Stimulated activated CD4-positive, alpha-beta T cell treated with anti-CD3 and anti-CD28 coated beads, Interleukin-12 subunit alpha, Interleukin-12 subunit beta, amount 100 ng/mL, for 24 hours (primary cell): Measurements from ENCODE around the gene ABCA10.

ENCODE experiments used
- DNase-seq, 2 experiments: peaks; one replicate each; pipeline ENCODE4 v3.0.0-alpha.2; 2020; ENCODE audit warnings: low read depth in 2 of 2

ABCA10 gene

DNA sequence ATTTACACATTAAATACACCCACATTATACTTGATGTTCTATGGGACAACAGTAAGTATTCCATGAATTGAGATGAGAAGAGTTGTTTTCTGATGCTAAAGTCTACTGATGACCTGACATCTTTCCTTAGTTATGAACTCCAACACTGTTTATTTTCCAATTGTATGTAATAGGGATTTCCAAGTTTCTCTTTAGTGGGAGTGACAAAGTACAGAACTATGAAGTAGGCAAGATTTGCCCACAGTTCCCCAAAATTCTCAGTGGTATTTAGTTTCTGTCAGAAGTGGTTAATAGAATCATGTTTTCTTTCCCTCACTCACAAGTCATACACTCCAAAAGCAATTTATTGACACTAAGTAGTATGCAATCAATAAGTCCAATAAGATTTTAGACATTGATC is 64.4 kb downstream of the ABCA10 start:
- DNase-seq, result no peak

DNA sequence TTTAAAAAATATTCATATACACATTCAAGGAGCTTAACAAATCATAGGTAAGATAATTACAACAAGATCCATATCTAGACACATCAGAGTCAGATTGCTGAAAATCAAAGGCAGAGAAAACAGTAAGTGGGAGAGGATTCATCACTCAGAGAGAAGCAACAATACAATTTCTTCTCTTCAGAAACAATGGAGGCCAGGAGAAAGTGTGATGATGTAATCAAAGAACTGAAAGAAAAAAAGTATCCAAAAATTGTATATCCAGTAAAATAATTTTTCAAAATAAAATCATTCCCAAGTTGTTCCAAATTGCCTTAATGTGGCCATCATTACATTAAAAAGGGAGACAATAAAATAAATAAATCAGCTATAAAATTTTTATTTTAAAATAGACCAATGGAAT is 69.2 kb downstream of the ABCA10 start:
- no peak for DNase-seq

DNA sequence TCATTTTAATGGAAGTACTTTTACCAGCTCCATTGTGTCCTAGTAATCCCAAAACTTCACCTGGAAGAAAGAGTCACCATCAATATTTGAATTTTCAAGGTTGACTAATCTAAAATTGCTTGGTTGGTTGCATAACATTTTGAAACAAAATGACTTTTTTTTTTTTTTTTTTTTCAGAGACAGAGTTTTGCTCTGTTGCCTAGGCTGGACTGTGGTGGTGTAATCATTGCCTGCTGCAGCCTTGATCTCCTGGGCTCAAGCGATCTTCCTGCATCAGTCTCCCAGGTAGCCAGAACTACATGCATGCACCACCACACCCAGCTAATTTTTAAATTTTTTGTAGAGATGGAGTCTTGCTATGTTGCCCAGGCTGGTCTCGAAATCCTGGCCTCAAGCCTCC is 74.4 kb downstream of the ABCA10 start:
- DNase-seq, result no peak

DNA sequence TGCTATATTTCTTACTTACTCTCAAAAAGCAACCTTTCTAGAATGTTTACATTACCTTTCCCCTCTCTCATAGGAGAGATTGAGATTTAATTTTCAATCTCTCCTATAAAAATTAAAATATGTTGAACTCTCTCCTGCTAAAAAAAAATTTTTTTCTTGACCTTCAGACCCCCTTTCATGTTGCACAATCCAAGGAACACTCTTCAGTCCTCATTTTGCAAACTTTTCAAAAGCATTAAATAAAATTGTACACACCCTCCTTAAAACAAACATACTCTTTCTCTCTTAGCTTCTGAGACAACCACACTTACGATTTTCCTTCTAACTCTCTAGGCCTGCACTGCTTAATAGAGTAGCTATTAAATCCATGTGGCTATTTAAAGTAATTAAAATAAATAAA is 78.3 kb downstream of the ABCA10 start:
- DNase-seq, result no peak

DNA sequence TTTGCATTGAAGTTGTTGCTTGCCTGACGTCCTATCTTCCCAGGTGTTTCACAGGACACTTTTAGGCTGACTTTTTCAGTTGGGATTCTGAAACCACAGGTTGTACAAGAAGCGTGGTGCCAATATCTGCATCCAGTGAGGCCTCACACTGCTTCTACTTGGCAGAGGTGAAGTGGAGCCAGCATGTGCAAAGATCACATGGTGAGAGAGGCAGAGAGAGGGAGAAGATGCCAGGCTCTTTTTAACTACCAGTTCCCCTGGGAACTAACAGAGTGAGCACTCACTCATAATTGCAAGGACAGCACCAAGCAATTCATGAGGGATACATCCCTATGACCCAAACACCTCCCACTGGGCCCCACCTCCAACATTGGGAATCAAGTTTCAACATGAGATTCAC is 81.2 kb downstream of the ABCA10 start:
- DNase-seq, result no peak

DNA sequence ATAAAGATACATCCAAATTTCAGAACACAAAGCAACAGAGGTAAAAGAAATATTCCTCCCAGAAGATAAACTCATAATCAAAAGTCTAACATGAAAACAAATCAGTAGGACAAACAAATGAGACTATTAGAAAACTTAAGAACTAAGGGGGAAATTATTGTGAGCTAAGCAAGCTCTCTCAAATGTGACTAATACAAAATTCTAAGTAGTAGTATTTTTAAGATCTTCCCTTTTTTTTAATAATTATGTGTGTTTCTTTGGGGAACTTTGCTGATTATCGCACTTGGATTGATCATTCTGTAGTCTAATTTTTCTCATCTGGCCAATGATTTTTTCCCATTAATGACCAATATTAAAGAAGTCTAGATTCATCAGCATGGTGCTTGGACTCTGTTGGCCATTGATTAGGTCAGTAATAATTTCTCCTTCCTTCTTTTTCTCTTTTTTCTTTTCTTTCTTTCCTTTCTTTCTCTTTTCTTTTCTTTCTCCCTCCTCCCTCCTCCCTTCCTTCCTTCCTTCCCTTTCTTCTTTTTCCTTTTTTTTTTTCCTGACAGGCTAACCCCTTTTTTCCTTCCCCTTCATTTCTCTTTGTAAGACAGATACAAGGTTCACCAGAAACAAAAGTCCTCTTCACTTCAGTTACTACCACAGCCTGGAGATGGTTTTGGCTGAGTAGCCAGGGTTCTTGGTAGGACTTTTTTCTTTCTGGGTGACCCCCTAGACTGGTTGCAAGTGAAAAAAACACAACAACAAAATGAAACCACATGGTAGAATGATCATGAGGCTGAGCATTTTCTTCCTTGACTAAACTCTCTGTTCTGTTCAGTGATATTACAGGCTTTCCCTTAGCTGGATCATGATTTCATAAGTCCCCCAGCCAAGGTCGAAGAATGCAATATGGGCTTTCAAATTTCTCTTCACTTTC is 84.0 kb downstream of the ABCA10 start:
- DNase-seq, result no peak

DNA sequence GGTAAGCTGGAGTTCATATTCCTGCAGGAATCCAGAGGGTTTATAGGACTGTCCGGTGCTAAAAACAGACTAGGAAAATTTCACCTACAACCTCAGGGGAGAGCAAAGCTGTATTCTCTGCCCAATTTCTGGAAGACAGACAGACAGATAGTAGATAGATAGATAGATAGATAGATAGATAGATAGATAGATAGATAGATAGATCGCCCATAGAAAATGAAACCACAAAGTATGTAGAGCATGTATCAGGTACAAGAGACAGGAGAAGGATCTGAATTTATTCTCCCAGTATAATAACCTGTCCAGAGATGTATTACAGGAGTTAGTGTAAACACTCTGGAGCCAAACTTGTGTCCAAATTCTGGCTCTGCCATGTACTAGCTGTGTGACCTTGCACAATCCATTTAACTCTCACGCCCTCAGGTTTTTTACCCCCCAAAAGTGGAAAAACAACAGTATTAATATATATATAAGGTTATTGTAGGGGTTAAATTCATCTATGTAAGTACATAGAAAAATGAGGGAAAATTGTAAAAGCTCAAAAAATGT is 84.9 kb downstream of the ABCA10 start:
- no peak for DNase-seq

DNA sequence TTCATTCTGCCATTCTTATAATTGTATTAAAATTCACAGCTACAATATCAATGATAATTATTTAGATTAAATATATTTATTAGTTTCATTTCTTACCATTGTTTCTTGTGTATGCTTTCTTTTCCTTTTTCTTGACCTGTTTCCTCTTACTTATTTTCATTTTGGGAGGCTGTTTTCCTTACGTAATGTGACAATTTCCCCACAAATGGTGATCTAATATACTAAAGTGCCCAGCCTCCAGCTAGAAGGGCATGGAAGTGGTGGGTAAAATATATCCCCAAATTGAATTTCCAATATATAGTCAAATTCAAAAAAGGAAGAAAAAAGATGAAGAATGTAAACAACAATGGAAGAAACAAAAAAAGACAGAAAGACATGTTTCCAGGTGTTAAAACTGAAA is 85.5 kb downstream of the ABCA10 start:
- no peak for DNase-seq

DNA sequence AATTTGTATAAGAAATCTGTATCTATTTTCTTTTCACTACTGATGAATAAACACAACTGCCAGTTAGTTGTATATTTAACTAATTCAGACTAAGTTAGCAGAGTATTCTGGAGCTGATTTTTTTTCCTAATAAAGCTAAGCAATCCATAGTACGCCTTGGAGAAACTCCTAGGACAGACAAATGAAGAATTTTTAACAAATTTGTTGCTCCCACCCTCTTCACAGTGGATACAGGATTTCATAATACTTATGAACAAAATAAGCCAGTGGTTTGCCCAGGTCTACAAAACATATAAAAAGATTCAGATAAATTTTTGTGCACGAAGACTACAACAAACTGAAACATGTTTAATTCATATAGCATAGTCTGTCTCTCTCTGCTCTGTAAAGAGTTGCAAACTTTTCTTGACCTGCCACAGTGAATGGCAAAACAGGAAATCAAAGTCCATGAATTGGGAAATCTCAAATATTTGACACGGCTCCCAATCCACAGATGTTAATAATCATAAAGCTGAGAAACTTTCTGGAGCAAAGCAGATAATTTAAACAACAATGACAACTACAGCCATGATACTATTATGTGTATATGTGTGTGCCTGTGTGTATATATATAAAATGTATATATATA is 86.3 kb downstream of the ABCA10 start:
- no peak for DNase-seq

DNA sequence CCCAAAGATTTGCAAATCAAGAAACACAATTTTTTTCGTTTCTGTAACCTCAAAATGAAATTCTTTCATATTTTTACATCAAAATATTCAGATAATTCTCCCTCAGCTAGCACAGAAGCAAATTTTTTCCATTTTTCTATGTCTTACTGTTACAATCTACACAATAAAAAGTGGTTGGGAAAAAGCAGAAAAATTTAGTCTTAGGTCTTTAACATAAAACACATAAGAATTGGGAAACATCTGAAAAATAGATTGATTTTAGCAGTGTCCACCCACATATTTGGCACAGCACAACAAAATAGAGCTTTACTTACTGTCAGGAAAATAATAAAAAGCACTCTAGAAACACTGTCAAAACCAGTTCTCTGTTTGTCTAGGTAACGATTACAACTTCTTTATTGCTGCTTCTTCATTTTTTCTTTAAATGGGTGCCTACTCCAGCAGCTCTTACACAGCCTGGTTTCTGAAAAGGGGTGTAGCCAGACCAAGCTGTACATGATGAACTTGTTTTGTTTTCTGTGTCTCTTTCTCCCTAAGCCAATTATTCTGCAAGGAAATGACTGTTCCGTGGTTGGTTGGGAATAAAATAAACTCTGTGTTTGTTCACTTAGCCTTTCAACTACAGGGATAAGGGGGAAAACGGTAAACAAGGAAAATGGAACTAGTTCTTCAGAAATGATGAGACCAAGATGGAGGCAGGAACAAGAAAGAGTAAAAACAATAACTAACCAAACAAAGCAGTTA is 87.0 kb downstream of the ABCA10 start, which contains the start of gene ABCA6:
ABCA6 (minus strand) TSS at position 465 of the 744 bp plus-strand sequence. CDS start 1,192 bp downstream, outside the sequence.
- no peak for DNase-seq

DNA sequence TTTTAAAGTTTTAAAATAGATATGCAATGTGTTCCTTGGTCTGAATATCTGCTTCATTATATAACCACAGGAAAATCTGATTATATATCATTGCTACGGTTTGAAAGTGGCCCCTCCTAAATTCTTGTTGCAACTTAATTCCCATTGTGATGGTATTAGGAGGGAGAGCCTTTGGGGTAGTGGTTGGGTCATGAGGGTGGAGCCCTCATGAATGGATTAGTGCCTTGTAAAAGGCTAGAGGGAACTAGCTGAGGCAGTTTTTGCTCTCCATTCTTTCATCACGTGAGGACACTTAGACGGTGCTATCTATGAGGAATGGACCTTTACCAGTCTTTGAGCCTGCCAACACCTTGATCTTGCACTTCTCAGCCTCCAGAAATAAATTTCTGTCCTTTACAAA is 94.5 kb downstream of the ABCA10 start:
- no peak for DNase-seq

DNA sequence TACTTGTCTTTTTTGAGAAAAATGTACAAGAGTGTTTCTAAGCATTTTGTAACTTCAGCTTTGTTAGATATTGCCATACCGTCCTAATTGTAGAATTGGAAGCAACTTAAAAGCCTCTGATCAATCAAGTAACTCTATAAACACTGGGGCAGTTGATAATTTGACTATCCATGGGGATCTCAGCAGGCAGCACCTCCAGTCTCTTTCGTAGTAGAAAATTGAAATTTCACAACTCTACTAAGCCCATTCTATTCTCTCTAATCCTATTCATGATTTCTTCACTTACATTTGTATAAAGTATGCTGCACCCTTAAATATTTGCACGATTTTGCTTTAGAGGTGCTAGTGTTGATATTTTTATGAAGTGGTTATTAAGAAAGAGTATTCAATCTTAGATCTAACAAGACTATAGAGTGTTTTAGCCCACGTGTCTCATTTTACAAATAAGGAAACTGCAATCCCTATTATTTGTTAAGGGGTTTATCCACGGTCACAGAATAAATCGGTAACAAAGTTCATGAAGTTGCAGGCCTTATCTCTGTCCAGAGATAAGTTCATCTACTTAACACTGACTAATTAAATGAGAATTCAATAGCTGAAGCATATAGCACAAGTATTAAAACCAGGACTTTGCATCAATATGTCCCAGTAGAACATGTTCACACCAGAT is 97.9 kb downstream of the ABCA10 start:
- DNase-seq, result no peak

DNA sequence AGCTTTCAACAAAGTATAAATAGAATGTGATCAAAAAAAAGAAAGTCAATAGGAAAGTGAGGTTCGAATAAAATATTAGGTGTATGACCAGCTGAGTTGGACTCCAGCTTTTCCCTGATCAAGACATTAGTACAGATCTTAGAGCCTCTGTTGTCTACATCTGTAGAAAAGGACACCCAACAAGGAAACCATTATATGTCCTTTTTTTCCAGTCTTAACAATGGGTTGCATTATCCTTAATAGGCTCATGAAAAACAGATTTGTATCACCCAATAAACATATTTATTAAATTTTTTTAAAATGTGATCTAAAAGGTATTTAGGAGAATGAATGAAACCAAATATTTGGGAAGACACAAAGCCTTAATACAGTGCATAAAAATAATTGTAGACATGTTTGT is 105.0 kb downstream of the ABCA10 start:
- DNase-seq, result no peak

DNA sequence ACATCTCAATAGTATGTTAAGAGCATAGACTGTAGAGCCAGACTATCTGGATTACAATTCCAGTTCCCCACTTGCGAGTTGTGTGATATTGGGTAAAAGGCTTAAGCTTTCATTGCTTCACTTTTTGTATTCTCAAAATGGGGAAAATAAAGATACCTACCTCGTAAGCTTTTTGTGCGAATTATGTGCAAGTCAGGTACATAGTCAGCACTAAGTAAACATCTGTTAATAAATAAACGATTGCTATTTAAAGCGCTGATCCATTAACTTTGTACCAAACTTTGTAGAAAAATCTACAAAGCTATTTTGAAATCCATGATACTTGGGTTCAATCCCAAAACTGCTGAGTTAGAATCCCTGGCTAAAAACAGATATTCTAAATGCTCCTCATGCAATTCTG is 106.6 kb downstream of the ABCA10 start:
- no peak for DNase-seq

DNA sequence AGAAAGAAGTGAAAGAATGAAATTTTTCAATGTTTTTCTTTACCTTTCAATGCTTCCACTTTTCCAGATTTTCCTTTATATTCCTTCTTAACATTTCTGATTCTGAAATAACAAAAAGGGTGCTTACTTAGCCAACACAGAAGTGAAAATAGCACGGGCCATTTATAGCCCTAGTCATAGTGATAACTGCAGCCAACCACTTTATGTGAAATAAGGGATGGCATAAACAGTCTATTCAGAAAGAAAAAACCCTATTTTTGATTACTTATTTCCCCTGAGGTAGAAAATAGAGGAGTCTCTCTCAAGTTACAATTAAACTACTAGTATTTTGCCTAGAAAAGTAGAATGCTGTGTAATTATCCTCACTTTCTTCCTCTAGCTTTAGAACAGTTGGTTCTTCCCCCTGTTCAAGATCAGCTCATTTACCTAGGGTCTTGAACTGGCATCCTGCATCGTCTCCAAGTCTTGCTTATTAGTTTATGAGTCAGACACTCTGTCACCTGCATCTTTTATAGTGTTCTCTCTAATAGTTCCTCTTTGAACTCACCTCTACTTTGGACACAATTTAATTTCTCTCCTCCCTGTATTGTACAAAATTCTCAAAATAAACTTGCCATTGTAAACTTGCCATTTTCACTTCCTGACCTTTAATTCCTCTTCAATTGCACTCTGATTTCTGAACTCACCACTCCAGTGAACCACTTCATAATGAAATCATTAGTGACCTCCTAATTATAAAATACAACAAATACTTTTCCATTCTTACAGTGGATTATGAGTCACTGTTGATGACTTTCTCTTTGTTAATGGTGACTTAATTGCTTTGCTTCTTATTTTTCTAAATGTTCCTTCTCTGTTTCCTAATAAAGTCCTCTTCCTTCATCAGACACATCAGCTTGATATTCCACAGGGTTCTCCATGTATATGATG is 110.5 kb downstream of the ABCA10 start:
- no peak for DNase-seq

DNA sequence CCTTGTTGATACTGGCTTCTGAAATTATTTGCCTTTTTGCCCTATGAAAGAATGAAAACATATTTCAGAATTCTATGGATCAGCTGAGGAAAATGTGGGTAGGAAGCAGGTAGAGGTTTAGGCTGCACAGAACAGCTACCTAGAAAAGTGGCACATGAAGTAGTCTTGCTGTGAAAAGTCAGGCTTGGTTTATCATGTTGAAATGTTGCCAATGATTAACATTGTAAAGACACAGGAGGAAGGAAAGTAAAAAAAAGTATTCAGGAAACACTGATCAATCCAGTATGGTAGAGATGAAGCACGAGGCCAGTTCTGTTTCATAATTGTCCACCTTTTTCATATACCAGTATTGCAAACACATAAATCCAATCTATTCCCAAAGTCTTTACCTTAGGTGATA is 116.8 kb downstream of the ABCA10 start:
- DNase-seq, result no peak

DNA sequence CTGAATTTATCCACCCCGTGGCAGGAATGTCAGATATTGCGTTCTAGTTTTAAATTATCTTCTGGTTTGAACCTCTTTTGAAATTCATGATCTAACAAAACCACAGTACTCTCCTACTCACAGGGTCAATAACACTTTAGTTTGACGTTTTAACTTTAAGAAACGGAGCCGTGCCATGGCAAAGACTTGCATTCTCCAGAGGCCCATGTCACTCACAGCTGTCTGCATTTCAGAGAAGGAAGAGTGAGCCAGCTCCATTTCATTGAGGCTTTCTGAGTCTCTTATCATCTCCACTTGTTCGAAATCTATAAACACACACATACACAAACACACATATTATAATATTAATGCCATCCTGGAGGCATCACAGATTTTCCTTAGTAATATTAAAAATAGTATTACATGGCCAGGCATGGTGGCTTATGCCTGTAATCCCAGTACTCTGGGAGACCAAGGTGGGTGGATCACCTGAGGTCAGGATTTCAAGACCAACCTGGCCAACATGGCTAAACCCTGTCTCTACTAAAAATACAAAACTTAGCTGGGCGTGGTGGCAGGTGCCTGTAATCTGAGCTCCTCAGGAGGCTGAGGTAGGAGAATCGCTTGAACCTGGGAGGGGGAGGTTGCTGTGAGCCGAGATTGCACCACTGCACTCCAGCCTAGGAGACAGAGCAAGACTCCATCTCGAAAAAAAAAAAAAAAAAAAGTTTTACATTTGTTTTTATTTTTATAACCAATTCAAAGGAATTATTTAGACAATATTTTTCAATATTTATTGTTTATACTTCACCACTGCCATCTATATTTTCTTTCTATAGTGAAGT is 122.5 kb downstream of the ABCA10 start:
- no peak for DNase-seq

DNA sequence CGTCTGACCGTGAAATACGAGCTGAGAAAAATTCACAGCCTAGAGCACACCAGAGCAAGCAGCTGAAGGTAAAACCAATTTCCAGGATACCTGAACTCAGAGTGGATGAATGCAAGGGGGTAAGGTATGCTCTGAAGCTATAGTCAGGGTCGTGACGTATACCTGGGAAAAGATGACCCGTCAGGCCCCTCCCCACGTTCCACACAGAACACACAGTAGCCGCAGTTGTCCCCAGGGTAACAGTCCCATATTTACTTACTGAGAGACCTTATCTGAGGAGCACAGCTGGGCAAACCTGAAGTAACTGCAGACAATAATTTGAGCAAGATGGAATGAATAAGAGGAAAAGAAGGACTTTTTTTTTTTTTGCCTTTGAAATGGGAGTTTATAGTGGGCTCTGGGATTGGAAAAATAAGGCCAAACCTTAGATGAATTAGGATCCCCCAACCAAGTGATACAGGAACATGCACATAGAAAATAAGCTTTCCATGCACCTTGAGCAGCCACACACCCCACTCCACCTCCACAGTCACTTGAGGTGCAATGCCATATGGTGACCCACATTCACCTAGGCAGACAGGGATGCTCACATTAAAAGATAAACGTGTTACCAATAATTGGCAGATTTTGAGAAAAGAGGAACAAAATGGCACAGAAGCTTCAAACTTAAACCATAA is 124.9 kb downstream of the ABCA10 start:
- DNase-seq, result no peak

DNA sequence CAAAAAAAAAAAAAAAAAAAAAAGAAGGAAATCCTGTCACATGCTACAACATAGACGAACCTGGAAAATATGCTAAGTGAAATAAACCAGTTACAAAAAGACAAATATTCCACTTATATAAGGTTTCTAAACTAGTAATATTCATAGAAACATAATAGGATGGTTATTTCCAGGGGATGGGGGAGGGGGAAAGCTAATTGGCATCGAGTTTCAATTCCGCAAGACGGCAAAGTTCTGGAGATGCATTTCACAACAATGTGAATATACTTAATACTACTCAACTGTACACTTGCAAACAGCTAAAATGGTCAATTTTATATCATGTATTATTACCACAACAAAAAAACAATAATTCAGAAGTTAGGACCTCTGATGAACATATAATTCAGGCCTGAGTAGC is 130.0 kb downstream of the ABCA10 start:
- DNase-seq, result no peak
